Esophagus mucosa (tissue), 1 donor: ENCODE results near the gene PEX3. TPM values are rescaled to one million over a fixed set of nuclear protein-coding genes. Genes with fewer than 3 reads are reported as not detected.
A peak's percentile ranks its signal among the peaks of the same experiment; 100 is the strongest.
"Not testable (repeated sequence)": the region's sequence is repeated elsewhere in the genome, so short reads cannot be mapped to it uniquely, and the experiment has no call there.

ENCODE experiments used
- ATAC-seq: fragments of 200-7000 bp; cut with Tn5 transposase; one replicate; pipeline ENCODE4 v1.9.1; 2020
- total RNA-seq: library from RNA; stranded (reverse); gene quantifications from one replicate; pipeline ENCODE4 v1.2.4, GENCODE V29; 2023
- donor health status: DM: yes; HTN: yes; CAD: no.

PEX3 gene
- total RNA-seq, 1 donor from 2014 or later = 23.9 TPM

- ATAC-seq = no peak
Observed at GRCh38 chr6:143449082-143449713, 1.4 kb upstream of the PEX3 start.

DNA sequence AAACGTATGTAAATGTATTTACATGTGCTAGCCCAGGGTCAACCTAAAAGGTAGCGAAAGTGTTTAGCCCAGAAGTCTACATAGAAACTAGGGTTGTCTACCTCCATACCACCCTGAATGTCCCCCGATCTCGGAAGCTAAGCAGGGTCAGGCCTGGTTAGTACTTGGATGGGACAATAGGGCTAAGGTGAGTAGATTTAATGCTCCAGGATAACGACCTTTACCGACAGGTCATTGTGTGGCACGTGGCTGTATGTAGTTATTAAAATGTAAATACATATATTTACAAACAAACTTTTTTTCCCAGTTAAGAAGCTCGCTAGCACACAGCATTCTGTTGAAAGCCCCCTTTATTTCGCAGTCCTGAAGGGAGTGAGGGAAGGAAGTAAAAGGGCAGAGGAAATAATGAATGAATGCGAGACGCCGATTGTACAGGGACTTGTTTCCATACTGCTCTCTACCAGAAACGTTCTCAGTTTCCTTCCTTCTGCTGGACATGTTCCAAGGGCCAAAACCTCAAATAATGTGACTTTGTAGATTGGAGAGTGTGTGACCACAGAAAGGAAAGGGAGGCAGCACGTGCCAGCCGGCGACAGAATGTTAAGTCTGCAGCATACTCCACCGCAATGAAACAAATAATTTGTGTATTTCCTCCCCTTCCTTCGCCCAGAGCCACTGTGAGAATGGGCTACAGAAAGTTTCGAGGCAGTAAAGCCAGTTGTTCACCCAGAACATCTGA, 722 bp upstream of the PEX3 start:
- peak; percentile 31 for ATAC-seq

- ATAC-seq = no peak
Observed at GRCh38 chr6:143451531-143451930, 926 bp downstream of the PEX3 start.

DNA sequence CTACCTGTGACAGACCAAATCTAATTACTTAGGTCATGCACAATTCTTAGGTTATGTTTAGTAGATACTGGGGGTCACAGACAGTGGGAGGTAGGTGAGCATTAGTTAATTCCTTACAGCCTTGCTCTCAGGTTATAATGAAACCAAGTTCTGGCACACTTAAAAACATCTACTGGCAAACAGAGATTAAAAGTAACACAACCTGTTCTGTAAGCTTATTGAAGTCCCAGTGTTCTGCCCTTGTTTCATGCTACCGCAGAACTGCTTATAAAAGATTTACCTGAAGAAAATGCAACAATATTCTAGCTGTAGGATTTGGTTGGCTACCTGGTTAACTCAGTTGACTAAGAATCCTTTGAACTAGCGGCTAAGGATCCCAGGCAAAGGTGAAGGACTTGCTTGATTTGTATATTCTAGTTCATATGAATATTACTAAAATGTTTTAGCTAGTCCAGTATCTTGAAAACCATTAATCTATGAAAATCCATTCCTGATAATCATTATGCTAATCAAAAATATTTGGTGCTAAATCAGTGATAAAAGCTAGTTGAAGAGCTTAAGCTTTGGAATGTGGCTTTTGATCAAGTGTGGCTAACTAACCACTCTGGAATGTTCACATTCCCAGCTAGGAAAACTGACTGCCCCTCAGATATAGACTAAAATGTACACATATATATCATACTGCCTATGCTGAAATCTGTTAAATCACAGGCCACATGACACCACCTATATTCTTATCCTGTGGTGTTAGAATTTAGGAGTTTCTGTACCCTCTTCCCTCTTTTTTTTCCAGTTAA, 7.2 kb downstream of the PEX3 start:
- ATAC-seq = peak; percentile 80

DNA sequence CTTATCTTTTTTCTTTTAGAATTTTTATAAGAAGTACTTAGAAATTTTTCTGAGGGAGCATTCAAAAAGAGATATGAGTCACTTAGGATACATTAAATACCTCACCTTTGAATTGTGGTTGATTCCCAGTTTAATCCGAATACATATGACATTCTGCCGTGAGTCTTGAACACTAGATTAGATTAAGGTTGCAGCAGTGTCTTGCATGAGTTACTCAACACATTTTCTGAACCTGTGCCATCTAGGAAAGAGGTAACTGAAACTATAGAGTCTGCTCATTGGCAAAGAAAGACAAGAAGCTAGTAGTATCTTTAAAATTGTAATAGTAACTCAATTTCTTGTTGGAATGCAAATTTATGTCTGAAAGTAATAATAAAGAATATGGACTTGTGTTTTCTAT, 14.9 kb downstream of the PEX3 start:
- no peak for ATAC-seq

DNA sequence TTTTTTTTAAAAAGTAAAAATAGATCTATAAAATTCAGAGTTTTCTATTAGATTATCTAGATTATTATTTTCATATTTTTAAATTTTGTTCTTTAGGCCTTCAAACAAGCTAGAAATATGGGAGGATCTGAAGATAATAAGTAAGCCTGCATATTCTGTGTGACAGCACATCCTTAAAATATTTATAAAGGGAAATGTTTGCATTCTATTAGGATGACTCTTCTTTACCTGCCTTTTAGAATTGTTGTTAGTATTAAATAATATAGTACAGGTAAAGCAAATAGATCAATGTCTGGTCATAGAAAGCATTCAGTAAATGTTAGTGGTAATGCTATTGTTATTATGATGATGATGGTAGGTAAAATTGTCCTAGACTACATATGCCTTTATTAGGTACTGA, 17.4 kb downstream of the PEX3 start:
- ATAC-seq = no peak

GRCh38 chr6:143468823-143469222, 18.2 kb downstream of the PEX3 start:
- not testable (repeated sequence) for ATAC-seq

GRCh38 chr6:143471822-143472221, 21.2 kb downstream of the PEX3 start:
- ATAC-seq = no peak

GRCh38 chr6:143476545-143476944, 25.9 kb downstream of the PEX3 start:
- no peak for ATAC-seq

DNA sequence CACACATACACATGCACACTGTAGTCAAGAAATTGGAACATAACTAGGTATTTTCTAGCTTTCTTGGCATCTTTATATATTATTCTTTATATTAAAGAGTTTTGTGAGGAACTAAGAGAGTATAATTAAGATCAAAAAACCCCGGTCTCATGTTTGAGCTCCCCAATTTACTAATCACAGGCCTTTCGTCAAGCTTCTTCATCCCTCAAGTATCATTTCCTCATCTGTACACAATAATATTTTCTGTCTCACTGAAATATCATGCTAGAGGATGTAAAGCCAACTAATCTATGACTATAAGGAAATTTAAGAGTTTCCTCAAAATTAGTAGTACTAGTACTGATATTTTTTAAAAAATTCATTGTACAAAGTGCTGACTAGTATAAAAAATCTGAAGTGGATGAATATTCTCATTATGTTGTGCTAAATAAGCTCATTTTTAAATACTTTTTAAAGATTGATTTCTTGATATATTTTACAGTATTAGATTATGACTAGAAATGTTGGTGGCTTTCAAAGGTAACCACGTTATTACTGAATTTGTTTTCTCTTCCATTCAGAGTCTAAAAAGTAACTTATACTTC, 28.0 kb downstream of the PEX3 start:
- no peak for ATAC-seq

DNA sequence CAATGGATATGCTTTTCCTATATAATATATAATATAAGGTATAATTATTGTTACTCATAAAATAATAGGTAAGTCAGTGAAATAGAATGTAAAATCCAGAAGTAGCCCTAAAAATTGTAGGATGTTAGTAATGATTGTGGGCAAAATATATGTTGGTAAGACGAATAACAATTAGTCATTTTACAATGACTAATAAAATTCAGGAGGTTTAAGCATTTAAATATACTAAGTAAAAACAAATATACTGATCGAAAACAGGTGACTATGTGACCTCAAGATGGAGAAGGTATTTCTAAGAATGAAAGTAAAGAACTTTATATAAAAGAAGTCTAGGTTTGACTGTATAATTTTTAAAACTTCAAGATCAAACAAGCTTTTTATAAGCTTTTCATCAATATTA, 32.0 kb downstream of the PEX3 start:
- no peak for ATAC-seq

GRCh38 chr6:143485967-143486366, 35.4 kb downstream of the PEX3 start:
- no peak for ATAC-seq

DNA sequence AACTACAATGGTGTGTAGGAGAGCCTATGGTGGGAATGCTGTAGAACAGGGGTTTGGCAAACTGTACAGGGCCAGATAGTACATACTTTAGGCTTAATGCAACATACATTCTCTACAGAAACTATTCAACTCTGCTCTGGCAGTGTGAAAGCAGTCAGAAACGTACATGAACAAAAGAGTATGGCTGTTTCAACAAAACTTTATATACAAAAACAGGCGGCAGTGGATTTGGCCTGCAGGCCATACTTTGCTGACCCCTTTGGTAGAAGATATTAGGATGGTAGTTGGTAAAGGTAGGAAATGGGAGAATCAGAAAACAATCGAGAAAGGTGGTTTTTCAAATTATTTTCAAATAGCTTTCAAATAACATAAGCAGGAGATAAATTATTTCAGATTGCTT, 36.1 kb downstream of the PEX3 start:
- no peak for ATAC-seq

DNA sequence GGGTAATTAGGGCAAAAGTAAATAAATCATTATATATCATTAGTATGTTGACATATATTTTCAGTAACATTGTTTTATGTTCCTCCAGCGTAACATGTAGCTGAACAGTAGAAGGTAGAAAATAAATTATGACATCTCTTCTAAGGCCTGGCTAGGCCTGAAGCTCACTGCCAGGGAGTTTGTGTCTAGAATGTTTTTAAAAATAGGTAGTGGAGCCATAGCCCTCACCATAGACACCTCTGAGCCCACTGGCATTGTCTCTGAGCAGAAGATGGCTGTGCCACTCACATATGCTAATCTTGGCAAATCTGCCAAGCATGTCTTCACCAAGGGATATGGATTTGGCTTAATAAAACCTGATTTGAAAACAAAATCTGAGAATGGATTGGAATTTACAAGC, 39.6 kb downstream of the PEX3 start:
- ATAC-seq = no peak

DNA sequence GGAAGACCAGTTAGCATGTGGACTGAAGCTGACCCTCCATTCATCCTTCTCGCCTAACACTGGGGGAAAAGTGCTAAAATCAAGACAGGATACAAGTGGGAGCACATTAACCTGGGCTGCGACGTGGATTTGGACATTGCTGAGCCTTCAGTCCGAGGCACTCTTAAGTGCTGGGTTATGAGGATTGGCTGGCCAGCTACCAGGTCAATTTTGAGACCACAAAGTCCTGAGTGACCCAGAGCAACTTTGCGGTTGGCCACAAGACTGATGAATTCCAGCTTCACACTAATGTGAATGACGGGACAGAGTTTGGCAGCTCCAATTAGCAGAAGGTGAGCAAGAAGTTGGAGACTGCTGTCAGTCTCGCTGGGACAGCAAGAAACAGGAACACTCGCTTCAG, 40.2 kb downstream of the PEX3 start:
- no peak for ATAC-seq

DNA sequence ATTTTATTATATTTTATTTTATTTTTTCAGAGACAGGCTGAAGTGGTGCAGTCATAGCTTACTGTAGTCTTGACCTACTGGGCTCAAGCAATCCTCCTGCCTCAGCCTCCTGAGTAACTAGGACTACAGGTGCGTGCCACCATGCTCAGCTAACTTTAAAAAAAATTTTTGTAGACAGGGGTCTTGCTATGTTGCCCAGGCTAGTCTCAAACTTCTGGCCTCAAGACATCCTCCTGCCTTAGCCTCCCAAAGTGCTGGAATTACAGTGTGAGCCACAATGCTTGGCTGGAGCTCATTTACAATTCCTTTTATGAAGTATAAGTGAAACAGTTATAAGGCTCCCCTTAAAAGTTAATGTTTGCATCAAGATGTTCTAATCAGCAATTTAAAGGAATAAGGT, 46.4 kb downstream of the PEX3 start:
- ATAC-seq = no peak

DNA sequence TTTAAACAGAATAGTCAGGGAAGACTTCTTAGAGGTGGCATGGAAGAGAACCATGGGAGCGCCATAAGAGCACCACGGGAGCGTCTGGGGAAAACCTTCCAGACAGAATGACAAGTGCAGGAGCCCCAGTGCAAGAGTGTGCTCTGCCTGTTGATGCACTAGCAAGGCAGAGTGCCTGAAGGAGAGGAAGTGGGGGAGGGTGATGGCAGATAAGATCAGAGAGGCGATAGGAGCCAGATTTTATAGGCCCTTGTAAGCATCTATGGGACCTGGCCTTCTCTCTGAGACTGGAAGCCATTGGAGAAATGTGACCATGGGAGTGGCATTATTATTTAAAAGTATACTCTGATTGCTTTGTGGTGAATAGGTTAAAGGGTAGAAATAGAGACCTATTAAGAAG, 47.8 kb downstream of the PEX3 start:
- ATAC-seq = no peak

- no peak for ATAC-seq
Observed at GRCh38 chr6:143501851-143502250, 51.2 kb downstream of the PEX3 start.

- ATAC-seq = no peak
Observed at GRCh38 chr6:143504369-143504768, 53.8 kb downstream of the PEX3 start.

- ATAC-seq = no peak
Observed at GRCh38 chr6:143505111-143505510, 54.5 kb downstream of the PEX3 start.

GRCh38 chr6:143505537-143505936, 54.9 kb downstream of the PEX3 start:
- no peak for ATAC-seq

GRCh38 chr6:143506199-143506598, 55.6 kb downstream of the PEX3 start:
- no peak for ATAC-seq

- ATAC-seq = no peak
Observed at GRCh38 chr6:143506620-143507019, 56.0 kb downstream of the PEX3 start.
